Ovary (tissue), 9 donors: Measurements from ENCODE around the gene METRNL. TPM values are rescaled to one million over a fixed set of nuclear protein-coding genes. Genes with fewer than 3 reads are reported as not detected.
"Not testable (repeated sequence)": the region's sequence is repeated elsewhere in the genome, so short reads cannot be mapped to it uniquely, and the experiment has no call there.

Experiments
- DNase-seq, 5 donors: peaks; one replicate each; pipeline ENCODE4 v3.0.0-alpha.2; 2019 to 2020
- H3K27ac ChIP-seq, 2 donors: fragments of 200-600 bp; one replicate each; pipeline versions ENCODE4 v1.5.1 to v1.8.0; 2019 to 2022
- H3K27me3 ChIP-seq: fragments of 200-600 bp; one replicate; pipeline ENCODE4 v1.8.0; 2022
- H3K36me3 ChIP-seq: fragments of 200-600 bp; sonication (generic); one replicate; pipeline ENCODE4 v1.5.1; 2019
- H3K4me1 ChIP-seq: one replicate; pipeline ENCODE4 v1.8.1; 2013; ENCODE audit warnings: mild to moderate bottlenecking, moderate library complexity; ENCODE audit not compliant: insufficient read depth
- H3K4me3 ChIP-seq: fragments of 200-600 bp; sonication (generic); one replicate; pipeline ENCODE4 v1.5.1; 2017
- H3K9me3 ChIP-seq, 2 donors: fragments of 200-600 bp in 1 of 2; sonication (generic) in 1 of 2; one replicate each; pipeline versions ENCODE4 v1.5.1 to v1.8.1; 2013 to 2019; ENCODE audit warnings: mild to moderate bottlenecking in 1 of 2, moderate library complexity in 1 of 2
- CTCF ChIP-seq, 3 donors: fragments of 450-650 bp in 2 of 3; fragments of 200-600 bp in 1 of 3; IDR thresholded peaks; one replicate each; pipeline versions ENCODE4 v1.5.1 to v1.8.0; 2016 to 2022; ENCODE audit warnings: antibody characterized with exemption in 3 of 3, mild to moderate bottlenecking in 1 of 3
- EP300 ChIP-seq: sonication (generic); formaldehyde crosslinking; IDR thresholded peaks from one replicate; pipeline ENCODE4 v1.6.1; 2017; ENCODE audit warnings: antibody characterized with exemption
- POLR2A ChIP-seq: fragments of 450-650 bp; IDR thresholded peaks from one replicate; pipeline ENCODE4 v1.6.1; 2017; ENCODE audit warnings: antibody characterized with exemption, mild to moderate bottlenecking, moderate library complexity
- WGBS, 3 donors: extraction: QIAGEN DNeasy Blood & Tissue Kit in 1 of 3; methylation state at CpG; one replicate each; pipeline versions ENCODE4 v1.1.5 to v1.1.7; 2013 to 2017; 5-methylcytosine and 5-hydroxymethylcytosine counted together
- intact Hi-C, 4 donors: fragments of 100-400 bp; cut with DNase I; formaldehyde crosslinking; loops; one replicate each; pipeline versions ENCODE4 v1.11.0 to v1.15.1; 2022 to 2023
- polyA plus RNA-seq, 2 donors: library from polyadenylated mRNA; stranded (reverse); fragments of 200-250 nt in 1 of 2; fragments of 350-450 nt in 1 of 2; fragmentation: Illumina TruSeq in 1 of 2; extraction: RNeasy Lipid Tissue Mini Kit (QIAGEN cat#74804) in 1 of 2; gene quantifications; one replicate each; pipeline ENCODE4 v1.2.3, GENCODE V29; 2013 to 2014
- total RNA-seq, 7 donors: library from RNA; depleted of rRNA in 2 of 7; stranded (reverse); fragments of >200 nt in 2 of 7; fragmentation: NEBNext Ultra II Directional in 3 of 7; extraction: Animal tissue kit (Norgen Biotek cat#: 25700) in 3 of 7; gene quantifications; one replicate each; pipeline versions ENCODE4 v1.1.0 to v1.2.4, GENCODE V29; 2016 to 2023
- donor health status: DM: no; HTN: no; CAD: no; lungs with moderate emphysema.
- donor health status: DM: no; HTN: no; CAD: no.
- donor health status: Bipolar disorder and iron deficiency.
- donor health status: DM: yes; HTN: yes; CAD: no.
- donor health status: DM: no; HTN: no; CAD: no.
- donor health status: DM: yes; HTN: yes; CAD: no.

The METRNL gene
- total and polyA plus RNA-seq, 9 donors: 4.3 to 84.3 (median 29.4) TPM

GRCh38 chr17:83136931-83137330, 57.5 kb downstream of the METRNL start:
- no peak for TF ChIP-seq EP300
- TF ChIP-seq POLR2A: no peak
- TF ChIP-seq CTCF (IDR thresholded peaks at IDR 0.05): no peak
- WGBS, 3 donors: 84 to 91% (median 89%) methylated on average over 16 of the region's 16 CpGs
- peak in 2 of 5 donors; percentile 8 to 22 for DNase-seq

DNA sequence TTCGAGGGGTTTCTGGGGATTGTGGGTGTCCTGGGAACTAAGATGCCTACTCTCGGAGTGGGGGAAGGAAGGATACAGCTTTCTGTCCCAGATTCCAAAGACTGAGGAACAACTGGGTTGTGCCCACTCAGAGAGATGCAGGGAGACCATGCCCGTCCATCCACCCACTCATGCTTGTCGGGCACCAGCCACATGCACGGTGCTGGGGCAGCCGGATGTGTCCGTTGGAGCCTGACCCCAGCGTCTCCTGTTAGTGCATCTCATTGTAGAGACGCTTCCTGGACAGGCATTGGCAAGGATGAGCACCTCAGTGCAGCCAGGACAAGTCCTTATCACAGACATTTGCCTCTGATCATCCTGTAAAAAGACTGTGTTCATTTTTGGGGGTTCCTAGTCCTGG, 58.1 kb downstream of the METRNL start:
- H3K4me1 ChIP-seq: no peaks in the 10 kb centered on the region
- peak in 3 of 5 donors; percentile 1 to 8 (median 4) for DNase-seq
- intact Hi-C loops: no loop called here
- no peak overlapping the region for H3K4me3 ChIP-seq
- TF ChIP-seq CTCF (IDR thresholded peaks at IDR 0.05) (no peak), EP300 (no peak), POLR2A (no peak)
- H3K27me3 ChIP-seq: no peaks in the 10 kb centered on the region
- H3K9me3 ChIP-seq: no peaks in the 10 kb centered on the region
- H3K27ac ChIP-seq: no peak overlapping the region
- WGBS, 3 donors: 85 to 94% (median 87%) methylated on average over 9 of the region's 9 CpGs
- H3K36me3 ChIP-seq: no peaks in the 10 kb centered on the region

More at GRCh38 chr17:83136931-83137330, 57.5 kb downstream of the METRNL start:
- Histone ChIP-seq H3K9me3 (no peaks in the 10 kb centered on the region), H3K4me3 (no peak overlapping the region), H3K27me3 (no peaks in the 10 kb centered on the region), H3K4me1 (no peaks in the 10 kb centered on the region), H3K27ac (no peak overlapping the region), H3K36me3 (no peaks in the 10 kb centered on the region)
- intact Hi-C loops: no loop called here

- TF ChIP-seq POLR2A (no peak), CTCF (IDR thresholded peaks at IDR 0.05) (no peak), EP300 (no peak)
- Histone ChIP-seq H3K4me1 (no peaks in the 10 kb centered on the region), H3K4me3 (no peak overlapping the region), H3K9me3 (no peaks in the 10 kb centered on the region), H3K36me3 (no peaks in the 10 kb centered on the region), H3K27me3 (no peaks in the 10 kb centered on the region), H3K27ac (no peak overlapping the region)
- WGBS, 3 donors: 76 to 85% (median 78%) methylated on average over 3 of the region's 3 CpGs
- intact Hi-C loops: no loop called here
- DNase-seq: peak in 1 of 5 donors; percentile 1
Observed at GRCh38 chr17:83138820-83139219, 59.4 kb downstream of the METRNL start.

GRCh38 chr17:83139541-83140248, 60.3 kb downstream of the METRNL start:
- H3K36me3 ChIP-seq, H3K27me3 ChIP-seq, intact Hi-C loops, H3K4me3 ChIP-seq, H3K27ac ChIP-seq, H3K9me3 ChIP-seq, H3K4me1 ChIP-seq: not testable (repeated sequence)
- 85 to 87% (median 86%) methylated on average over 6 to 27 of the region's 31 CpGs for WGBS, 3 donors
- peak in 2 of 5 donors; percentile 7 to 11 for DNase-seq

- DNase-seq, H3K4me1 ChIP-seq, H3K9me3 ChIP-seq, H3K27ac ChIP-seq, H3K4me3 ChIP-seq, H3K27me3 ChIP-seq, intact Hi-C loops, H3K36me3 ChIP-seq: not testable (repeated sequence)
- 88 to 96% (median 94%) methylated on average over 11 to 13 of the region's 13 CpGs for WGBS, 3 donors
Observed at GRCh38 chr17:83140249-83140566, 60.8 kb downstream of the METRNL start.
